HepG2 (cell line): Measurements from ENCODE around the gene ITLN2. TPM values are rescaled to one million over a fixed set of nuclear protein-coding genes. Genes with fewer than 3 reads are reported as not detected.

Source experiments
- BCL6 ChIP-seq: IDR thresholded peaks from 2 replicates; pipeline ENCODE4 v1.6.1; 2016; ENCODE audit warnings: missing genetic modification reagents, missing compliant biosample characterization
- CREM ChIP-seq, 2 experiments: sonication (generic) in 1 of 2; formaldehyde crosslinking in 1 of 2; IDR thresholded peaks; 2 replicates each; pipeline versions ENCODE4 v1.4.0 to v1.6.1; 2016 to 2020; ENCODE audit warnings: antibody characterized with exemption in 1 of 2, mild to moderate bottlenecking in 1 of 2, missing genetic modification reagents in 1 of 2
- FOXA3 ChIP-seq: IDR thresholded peaks from 2 replicates; pipeline ENCODE4 v1.6.1; 2016; ENCODE audit warnings: missing genetic modification reagents, missing compliant biosample characterization
- FOXO4 ChIP-seq: sonication (generic); formaldehyde crosslinking; conservative IDR thresholded peaks from 2 replicates; pipeline ENCODE4 v1.8.1; 2023; ENCODE audit warnings: missing genetic modification reagents
- FOXP1 ChIP-seq, 2 experiments: fragments of 450-650 bp in 1 of 2; IDR thresholded peaks; 2 replicates each; pipeline ENCODE4 v1.6.1; 2017 to 2018; ENCODE audit warnings: antibody characterized with exemption in 1 of 2
- NCOA2 ChIP-seq: sonication (generic); formaldehyde crosslinking; IDR thresholded peaks from 2 replicates; pipeline ENCODE4 v1.8.0; 2022; ENCODE audit warnings: inconsistent platforms
- NKX3-1 ChIP-seq: sonication (generic); formaldehyde crosslinking; IDR thresholded peaks from 2 replicates; pipeline ENCODE4 v1.5.0; 2020; ENCODE audit warnings: missing genetic modification reagents
- NR2F6 ChIP-seq, 2 experiments: IDR thresholded peaks; 2 replicates each; pipeline ENCODE4 v1.6.1; 2016; ENCODE audit warnings: antibody characterized with exemption in 1 of 2, mild to moderate bottlenecking in 1 of 2
- REST ChIP-seq, 2 experiments: IDR thresholded peaks; 2 replicates each; pipeline ENCODE4 v1.6.1; 2011 to 2012; ENCODE audit warnings: low read length in 2 of 2, borderline replicate concordance in 1 of 2, low read depth in 1 of 2, mild to moderate bottlenecking in 1 of 2, moderate library complexity in 1 of 2
- SOX13 ChIP-seq, 3 experiments: fragments of 450-650 bp in 1 of 3; sonication (generic) in 1 of 3; formaldehyde crosslinking in 1 of 3; IDR thresholded peaks in 2 of 3; conservative IDR thresholded peaks in 1 of 3; 2 replicates each; pipeline versions ENCODE4 v1.5.0 to v1.6.1; 2016 to 2020; ENCODE audit warnings: antibody characterized with exemption in 1 of 3, mild to moderate bottlenecking in 1 of 3, missing compliant biosample characterization in 1 of 3, missing genetic modification reagents in 1 of 3, moderate library complexity in 1 of 3
- SOX6 ChIP-seq, 2 experiments: fragments of 450-650 bp in 1 of 2; sonication (generic) in 1 of 2; formaldehyde crosslinking in 1 of 2; IDR thresholded peaks; 2 replicates each; pipeline versions ENCODE4 v1.4.0 to v1.6.1; 2017 to 2020; ENCODE audit warnings: antibody characterized with exemption in 1 of 2, mild to moderate bottlenecking in 1 of 2, missing genetic modification reagents in 1 of 2
- TCF12 ChIP-seq, 2 experiments: fragments of 450-650 bp in 1 of 2; sonication (generic) in 1 of 2; formaldehyde crosslinking in 1 of 2; IDR thresholded peaks; 2 replicates each; pipeline versions ENCODE4 v1.6.1 to v1.8.0; 2017 to 2022; ENCODE audit warnings: antibody characterized with exemption in 1 of 2, mild to moderate bottlenecking in 1 of 2, missing genetic modification reagents in 1 of 2, moderate library complexity in 1 of 2
- ZFP82 ChIP-seq: sonication (generic); formaldehyde crosslinking; IDR thresholded peaks from 2 replicates; pipeline ENCODE4 v1.5.1; 2020; ENCODE audit warnings: mild to moderate bottlenecking, missing genetic modification reagents, borderline replicate concordance
- ZGPAT ChIP-seq: IDR thresholded peaks from 2 replicates; pipeline ENCODE4 v1.6.1; 2016; ENCODE audit warnings: mild to moderate bottlenecking
- ZKSCAN5 ChIP-seq: sonication (generic); formaldehyde crosslinking; IDR thresholded peaks from 2 replicates; pipeline ENCODE4 v1.5.1; 2020; ENCODE audit warnings: mild to moderate bottlenecking, missing genetic modification reagents
- ZNF280D ChIP-seq: sonication (generic); formaldehyde crosslinking; IDR thresholded peaks from 2 replicates; pipeline ENCODE4 v1.5.1; 2020; ENCODE audit warnings: mild to moderate bottlenecking, missing genetic modification reagents
- ZNF441 ChIP-seq: sonication (generic); formaldehyde crosslinking; IDR thresholded peaks from 2 replicates; pipeline ENCODE4 v1.7.0; 2021; ENCODE audit warnings: missing genetic modification reagents, borderline replicate concordance
- ZNF550 ChIP-seq: sonication (generic); formaldehyde crosslinking; IDR thresholded peaks from 2 replicates; pipeline ENCODE4 v1.4.0; 2020; ENCODE audit warnings: mild to moderate bottlenecking, missing genetic modification reagents, borderline replicate concordance
- polyA plus RNA-seq, 8 experiments: library from polyadenylated mRNA; depleted of rRNA in 3 of 8; stranded (reverse) in 7 of 8; unstranded in 1 of 8; fragments of >200 nt; fragmentation: Illumina TruSeq in 4 of 8; extraction: Trizol in 4 of 8; gene quantifications; 2 replicates each; pipeline versions ENCODE4 v1.2.1 to v1.2.3, GENCODE V29; 2011 to 2016; ENCODE audit warnings: low read depth in 4 of 8, missing spikeins in 1 of 8, mixed read lengths in 1 of 8; ENCODE audit not compliant: insufficient read depth in 1 of 8
- total RNA-seq, 5 experiments: library from RNA; depleted of rRNA; stranded (reverse); fragments of >200 nt; fragmentation: Illumina TruSeq; extraction: Trizol; gene quantifications; 2 replicates each; pipeline ENCODE4 v1.2.3, GENCODE V29; 2016; ENCODE audit warnings: low read depth in 1 of 5

ITLN2 gene
- total and polyA plus RNA-seq, 2 of the 13 experiments (the other 11 are each of a cell fraction or from before 2014, with no cell fraction given): not detected

GRCh38 chr1:160961419-160961818 is 6.8 kb upstream of the ITLN2 start (continued):
- TF ChIP-seq ZKSCAN5 (CRISPR knock-in tag) (no peak), FOXO4 (no peak), ZNF280D (no peak), SOX6 (IDR thresholded peaks at IDR 0.05) (no peak), SOX6 (CRISPR knock-in tag; IDR thresholded peaks at IDR 0.05) (peak; percentile 88), NCOA2 (CRISPR knock-in tag) (peak; percentile 73), ZNF550 (CRISPR knock-in tag) (no peak), NR2F6 (IDR thresholded peaks at IDR 0.05) (0 out of 2 replicates have a peak, but pooled peaks have one; percentile 24), NR2F6 (CRISPR knock-in tag; IDR thresholded peaks at IDR 0.05) (peak; percentile 40; the same call in 1 of the 2 replicates), ZGPAT (CRISPR knock-in tag) (peak; percentile 53; the same call in 1 of the 2 replicates), NKX3-1 (no peak), REST (IDR thresholded peaks at IDR 0.05; ENCODE audit: borderline replicate concordance in 1 of 2, low read depth in 1 of 2, low read length in 2 of 2) (no peak), SOX13 (IDR thresholded peaks at IDR 0.05) (no peak), SOX13 (CRISPR knock-in tag; conservative IDR thresholded peaks at IDR 0.05 in 1 of 2, IDR thresholded peaks at IDR 0.05 in 1 of 2) (peak in 1 of 2 experiments; percentile 93; a peak in 2 of 4 replicates), CREM (IDR thresholded peaks at IDR 0.05) (0 out of 2 replicates have a peak, but pooled peaks have one; percentile 27), CREM (CRISPR knock-in tag; IDR thresholded peaks at IDR 0.05) (no peak), BCL6 (CRISPR knock-in tag) (peak; percentile 100), TCF12 (IDR thresholded peaks at IDR 0.05) (no peak), TCF12 (CRISPR knock-in tag; IDR thresholded peaks at IDR 0.05) (no peak), FOXP1 (IDR thresholded peaks at IDR 0.05) (no peak), FOXP1 (CRISPR knock-in tag; IDR thresholded peaks at IDR 0.05) (no peak), FOXA3 (CRISPR knock-in tag) (peak; percentile 40; the same call in 1 of the 2 replicates), ZFP82 (CRISPR knock-in tag) (no peak), ZNF441 (CRISPR knock-in tag) (no peak)
